Neural progenitor cell (in vitro differentiated cells): ENCODE measurements around the gene TCFL5. TPM values are rescaled to one million over a fixed set of nuclear protein-coding genes. Genes with fewer than 3 reads are reported as not detected.

Experiments
- DNase-seq: peaks from one replicate; pipeline ENCODE4 v3.0.0-alpha.2; 2016; ENCODE audit warnings: low spot score
- H2AFZ ChIP-seq: fragments of 200-600 bp; sonication (generic); replicated peaks from 2 replicates; pipeline ENCODE4 v1.6.1; 2016; ENCODE audit warnings: antibody characterized with exemption
- H3F3A ChIP-seq: fragments of 200-600 bp; sonication (generic); 2 replicates; pipeline ENCODE4 v1.6.1; 2016; ENCODE audit warnings: antibody characterized with exemption, low read depth
- H3K27ac ChIP-seq: fragments of 200-600 bp; sonication (generic); 2 replicates; pipeline ENCODE4 v1.5.1; 2016; ENCODE audit warnings: mild to moderate bottlenecking
- H3K27me3 ChIP-seq: fragments of 200-600 bp; sonication (generic); 2 replicates; pipeline ENCODE4 v1.6.1; 2016; ENCODE audit warnings: mild to moderate bottlenecking, moderate library complexity
- H3K36me3 ChIP-seq: fragments of 200-600 bp; sonication (generic); 2 replicates; pipeline ENCODE4 v1.5.1; 2016
- H3K4me1 ChIP-seq: fragments of 200-600 bp; sonication (generic); 2 replicates; pipeline ENCODE4 v1.6.1; 2016; ENCODE audit warnings: mixed run types
- H3K4me2 ChIP-seq: fragments of 200-600 bp; sonication (generic); 2 replicates; pipeline ENCODE4 v1.6.1; 2016
- H3K4me3 ChIP-seq: fragments of 200-600 bp; sonication (generic); 2 replicates; pipeline ENCODE4 v1.5.1; 2016
- H3K79me2 ChIP-seq: fragments of 200-600 bp; sonication (generic); 2 replicates; pipeline ENCODE4 v1.6.1; 2016; ENCODE audit warnings: low read depth
- H3K9ac ChIP-seq: fragments of 200-600 bp; sonication (generic); 2 replicates; pipeline ENCODE4 v1.6.1; 2016
- H3K9me3 ChIP-seq: fragments of 200-600 bp; sonication (generic); 2 replicates; pipeline ENCODE4 v1.5.1; 2016; ENCODE audit warnings: low read depth
- H4K20me1 ChIP-seq: fragments of 200-600 bp; sonication (generic); 2 replicates; pipeline ENCODE4 v1.6.1; 2016; ENCODE audit warnings: low read depth
- H3K27ac Mint-ChIP-seq: 3 replicates; pipeline ENCODE4 v1.8.0; 2021; ENCODE audit warnings: mixed read lengths
- H3K27me3 Mint-ChIP-seq: 2 replicates; pipeline ENCODE4 v1.8.0; 2022; ENCODE audit warnings: low read depth, mild to moderate bottlenecking, inconsistent platforms, moderate library complexity, mixed read lengths; ENCODE audit not compliant: insufficient read depth
- H3K36me3 Mint-ChIP-seq: 3 replicates; pipeline ENCODE4 v1.8.0; 2021; ENCODE audit warnings: mixed read lengths
- H3K4me1 Mint-ChIP-seq: 3 replicates; pipeline ENCODE4 v1.8.0; 2021; ENCODE audit warnings: mixed read lengths
- H3K4me3 Mint-ChIP-seq: 3 replicates; pipeline ENCODE4 v1.8.0; 2021; ENCODE audit warnings: mild to moderate bottlenecking, moderate library complexity, mixed read lengths
- H3K9me3 Mint-ChIP-seq: 3 replicates; pipeline ENCODE4 v1.8.0; 2020; ENCODE audit warnings: mixed read lengths
- CTCF ChIP-seq: fragments of 200-600 bp; sonication (generic); IDR thresholded peaks from 2 replicates; pipeline ENCODE4 v1.5.1; 2017; ENCODE audit warnings: antibody characterized with exemption, mild to moderate bottlenecking
- EZH2 ChIP-seq: fragments of 200-600 bp; sonication (generic); IDR thresholded peaks from 2 replicates; pipeline ENCODE4 v1.6.1; 2017; ENCODE audit warnings: antibody characterized with exemption, mild to moderate bottlenecking, moderate library complexity
- EZH2phosphoT487 ChIP-seq: fragments of 200-600 bp; sonication (generic); IDR thresholded peaks from 2 replicates; pipeline ENCODE4 v1.6.1; 2017; ENCODE audit warnings: antibody characterized with exemption
- total RNA-seq: library from RNA; depleted of rRNA; stranded (reverse); fragments of >200 nt; gene quantifications from 2 replicates; pipeline ENCODE4 v1.2.3, GENCODE V29; 2015; ENCODE audit warnings: low replicate concordance

TCFL5 gene
- total RNA-seq, 1 donor from 2014 or later = 36.3 TPM

- H3K27me3 ChIP-seq = no peaks in the 10 kb centered on the region
- no peaks in the 10 kb centered on the region for H3K4me1 Mint-ChIP-seq
- peaks cover 2% of the 10 kb centered on the region for H3K27me3 Mint-ChIP-seq
- H3K9me3 ChIP-seq = no peaks in the 10 kb centered on the region
- H4K20me1 ChIP-seq = peaks cover 57% of the 10 kb centered on the region
- H3K4me3 ChIP-seq = no peak overlapping the region
- no peak overlapping the region for H3K4me2 ChIP-seq
- no peak for DNase-seq
- H3K36me3 Mint-ChIP-seq = peaks cover 51% of the 10 kb centered on the region
- no peak overlapping the region for H3K27ac Mint-ChIP-seq
- TF ChIP-seq EZH2 (no peak), EZH2phosphoT487 (no peak), CTCF (no peak)
- no peaks in the 10 kb centered on the region for H3K36me3 ChIP-seq
- H3K27ac ChIP-seq = no peak overlapping the region
- H3K9ac ChIP-seq = no peak overlapping the region
- peaks cover 34% of the 10 kb centered on the region for H3F3A ChIP-seq
- peaks cover 46% of the 10 kb centered on the region for H3K79me2 ChIP-seq
- H2AFZ ChIP-seq = no peak overlapping the region
- no peaks in the 10 kb centered on the region for H3K4me1 ChIP-seq
- H3K9me3 Mint-ChIP-seq = no peaks in the 10 kb centered on the region
- no peak overlapping the region for H3K4me3 Mint-ChIP-seq
Measured at GRCh38 chr20:62906209-62906608, 44.6 kb upstream of the TCFL5 start.

GRCh38 chr20:62905536-62906117, 44.0 kb upstream of the TCFL5 start:
- peaks cover 57% of the 10 kb centered on the region for H4K20me1 ChIP-seq
- no peaks in the 10 kb centered on the region for H3K9me3 Mint-ChIP-seq
- no peaks in the 10 kb centered on the region for H3K27me3 ChIP-seq
- no peak overlapping the region for H3K4me3 ChIP-seq
- no peak overlapping the region for H3K27ac ChIP-seq
- peaks cover 39% of the 10 kb centered on the region for H3F3A ChIP-seq
- no peak overlapping the region for H3K4me2 ChIP-seq
- H3K36me3 ChIP-seq = no peaks in the 10 kb centered on the region
- H3K4me1 ChIP-seq = no peaks in the 10 kb centered on the region
- peaks cover 48% of the 10 kb centered on the region for H3K36me3 Mint-ChIP-seq
- H3K79me2 ChIP-seq = peaks cover 40% of the 10 kb centered on the region
- TF ChIP-seq EZH2phosphoT487 (no peak), EZH2 (no peak), CTCF (no peak)
- H3K4me3 Mint-ChIP-seq = no peak overlapping the region
- H3K27me3 Mint-ChIP-seq = peaks cover 2% of the 10 kb centered on the region
- DNase-seq = no peak
- H3K9me3 ChIP-seq = no peaks in the 10 kb centered on the region
- no peak overlapping the region for H2AFZ ChIP-seq
- no peak overlapping the region for H3K27ac Mint-ChIP-seq
- peaks cover 2% of the 10 kb centered on the region for H3K4me1 Mint-ChIP-seq
- no peak overlapping the region for H3K9ac ChIP-seq

GRCh38 chr20:62902926-62903615, 41.4 kb upstream of the TCFL5 start:
- no peak for DNase-seq
- Histone ChIP-seq H3K4me3 (no peak overlapping the region), H3K36me3 (no peaks in the 10 kb centered on the region), H3K9me3 (no peaks in the 10 kb centered on the region), H4K20me1 (peaks cover 49% of the 10 kb centered on the region), H3K9ac (no peak overlapping the region), H3F3A (peaks cover 47% of the 10 kb centered on the region), H2AFZ (no peak overlapping the region), H3K27ac (no peak overlapping the region), H3K4me2 (no peak overlapping the region), H3K27me3 (no peaks in the 10 kb centered on the region), H3K4me1 (peaks cover 17% of the 10 kb centered on the region), H3K79me2 (peaks cover 15% of the 10 kb centered on the region)
- no peak for TF ChIP-seq EZH2phosphoT487
- no peak for TF ChIP-seq EZH2
- TF ChIP-seq CTCF = no peak
- no peaks in the 10 kb centered on the region for H3K9me3 Mint-ChIP-seq
- peaks cover 2% of the 10 kb centered on the region for H3K27me3 Mint-ChIP-seq
- peaks cover 32% of the 10 kb centered on the region for H3K36me3 Mint-ChIP-seq
- H3K4me1 Mint-ChIP-seq = peaks cover 19% of the 10 kb centered on the region
- H3K4me3 Mint-ChIP-seq = no peak overlapping the region
- no peak overlapping the region for H3K27ac Mint-ChIP-seq
